HTR-8/SVneo (cell line): ENCODE measurements around the gene CAPN3.

ENCODE experiments used
- DNase-seq: peaks from one replicate; pipeline ENCODE4 v3.0.0; 2011; ENCODE audit warnings: low spot score, mixed read lengths; ENCODE audit not compliant: insufficient read length
- FAIRE-seq: peaks from 2 replicates; lab custom pipeline; 2011; peaks lifted over from hg19 to GRCh38; lab: Jason Lieb, UNC

Gene CAPN3

GRCh38 chr15:42445551-42445950 is 86.2 kb downstream of the CAPN3 start:
- no peak for DNase-seq
- no peak for FAIRE-seq

GRCh38 chr15:42447599-42447998 is 88.3 kb downstream of the CAPN3 start:
- FAIRE-seq (no peak), DNase-seq (no peak)

- no peak for FAIRE-seq
- no peak for DNase-seq
These were observed 89.0 kb downstream of the CAPN3 start for GRCh38 chr15:42448281-42448680.

GRCh38 chr15:42449770-42450424 is 90.6 kb downstream of the CAPN3 start:
- no peak for DNase-seq
- no peak for FAIRE-seq

- DNase-seq (no peak), FAIRE-seq (no peak)
These were observed 91.1 kb downstream of the CAPN3 start for GRCh38 chr15:42450425-42450790.

GRCh38 chr15:42453826-42454225 is 94.5 kb downstream of the CAPN3 start:
- no peak for FAIRE-seq
- DNase-seq, result no peak

GRCh38 chr15:42456531-42456930 is 97.2 kb downstream of the CAPN3 start:
- FAIRE-seq, result no peak

GRCh38 chr15:42456971-42457370 is 97.7 kb downstream of the CAPN3 start:
- no peak for DNase-seq
- no peak for FAIRE-seq

More at GRCh38 chr15:42456531-42456930, 97.2 kb downstream of the CAPN3 start:
- DNase-seq, result no peak

- DNase-seq (peak; percentile 11), FAIRE-seq (no peak)
These were observed 98.4 kb downstream of the CAPN3 start for GRCh38 chr15:42457445-42458442.

- FAIRE-seq (no peak), DNase-seq (no peak)
These were observed 102.0 kb downstream of the CAPN3 start for GRCh38 chr15:42461261-42461660.
